ENCODE measurements around the gene DMTF1. TPM values are rescaled to one million over a fixed set of nuclear protein-coding genes. Genes with fewer than 3 reads are reported as not detected.

DMTF1 gene
- total and polyA plus RNA-seq, 2 of the 8 experiments (the other 6 are each of a cell fraction or from before 2014, with no cell fraction given), result 86.0 to 115 TPM

DNA sequence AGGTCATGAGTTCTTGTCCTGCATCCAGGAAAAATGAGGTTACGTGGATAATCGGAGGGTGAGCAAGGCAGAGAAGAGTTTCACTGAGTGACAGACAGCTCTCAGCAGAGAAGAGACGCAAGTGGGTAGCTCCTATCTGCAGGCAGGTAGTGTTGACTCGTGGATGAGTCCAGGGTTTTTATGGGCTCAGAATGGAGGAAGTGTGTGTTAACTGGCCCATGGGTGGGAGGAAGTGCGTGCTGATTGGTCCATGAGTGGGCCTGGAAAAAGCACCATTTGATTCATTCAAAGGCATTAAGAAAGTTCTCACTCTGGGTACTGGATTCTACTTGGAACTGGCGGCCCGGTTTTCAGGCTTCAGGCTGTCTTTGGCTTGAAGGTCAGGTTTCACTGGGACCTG, 4.8 kb upstream of the DMTF1 start:
- H3K79me1 ChIP-seq (ENCODE audit: low read depth, low read length), result no peaks in the 10 kb centered on the region
- CTCF ChIA-PET (ENCODE audit: partially characterized antibody), result interaction anchor here (0.9 to 8.0 kb wide), 24 partner anchors 10 to 261 kb away, joined by 3 to 86 read pairs (median 8); partner anchors contain the start of gene ELAPOR2
- H4K8ac ChIP-seq (ENCODE audit: extremely low read depth, insufficient read depth, low read length), result peak overlapping the region; percentile 39; the same call in 1 of the 2 replicates
- H3K9ac ChIP-seq (replicated peaks in 1 of 4; ENCODE audit: extremely low read depth in 1 of 4, low read depth in 3 of 4, low read length in 3 of 4), result no peak overlapping the region; a peak in 1 of 7 replicates
- no peak overlapping the region for H3K4me2 ChIP-seq (ENCODE audit: insufficient read depth in 1 of 2, low read depth in 2 of 2, low read length in 2 of 2)
- TF ChIP-seq FOSL1 (IDR thresholded peaks at IDR 0.05; ENCODE audit: insufficient read depth, low read depth, low read length) (no peak), TBP (IDR thresholded peaks at IDR 0.05; ENCODE audit: low read depth, low read length) (no peak), CTBP2 (IDR thresholded peaks at IDR 0.05; ENCODE audit: borderline replicate concordance, insufficient read depth, insufficient read length, low read length) (no peak), GTF2F1 (IDR thresholded peaks at IDR 0.05; ENCODE audit: borderline replicate concordance, low read depth, low read length) (no peak)
- no peak overlapping the region for H3K4me3 ChIP-seq (ENCODE audit: extremely low read depth in 1 of 4, insufficient read depth in 2 of 4, low read depth in 3 of 4, low read length in 4 of 4)
- FAIRE-seq (no peak), DNase-seq (ENCODE audit: low read depth in 1 of 2, low spot score in 2 of 2) (no peak)
- H3K18ac ChIP-seq (ENCODE audit: extremely low read depth, low read length), result no peak overlapping the region
- no peaks in the 10 kb centered on the region for H3K36me3 ChIP-seq (ENCODE audit: control insufficient read depth in 2 of 4, insufficient read depth in 4 of 4, low read length in 3 of 4)
- no peak overlapping the region; the same call in 1 of the 2 replicates for H2BK5ac ChIP-seq (ENCODE audit: low read depth, low read length)
- H2BK12ac ChIP-seq (ENCODE audit: low read depth, low read length), result no peak overlapping the region; the same call in 1 of the 2 replicates
- peaks cover 0 to 4% of the 10 kb centered on the region in 2 experiments; a peak in 1 of 4 replicates for H3K79me2 ChIP-seq (ENCODE audit: control insufficient read depth in 1 of 2, insufficient read depth in 2 of 2, low read length in 2 of 2)
- H2BK20ac ChIP-seq (ENCODE audit: low read length), result no peak overlapping the region; the same call in 1 of the 2 replicates
- H4K5ac ChIP-seq (ENCODE audit: insufficient read length, low read depth, low read length), result no peak overlapping the region
- H2BK15ac ChIP-seq (ENCODE audit: low read length), result peak overlapping the region; percentile 82; the same call in 1 of the 2 replicates
- no peaks in the 10 kb centered on the region for H3K27me3 ChIP-seq (replicated peaks in 1 of 4; ENCODE audit: control insufficient read depth in 3 of 4, extremely low read depth in 1 of 4, insufficient read depth in 3 of 4, low read length in 3 of 4)
- 90% methylated on average over 7 of the region's 7 CpGs; no CpG with 5 or more reads in 1 of the 2 experiments for WGBS, 2 experiments (ENCODE audit: extremely low coverage in 1 of 2, insufficient coverage in 1 of 2, insufficient read length in 1 of 2, insufficient replicate concordance in 2 of 2, low coverage in 1 of 2, low lambda C conversion rate in 2 of 2, missing lambda C conversion rate in 1 of 2)
- POLR2A ChIA-PET (ENCODE audit: partially characterized antibody), result interaction anchor here (0.6 kb wide), 1 partner anchor 14 kb away, joined by 3 read pairs; no protein-coding TSS in a partner anchor
- H2BK120ac ChIP-seq (replicated peaks; ENCODE audit: low read depth, low read length), result no peak overlapping the region
- peak overlapping the region; percentile 4 for H3K4ac ChIP-seq (replicated peaks; ENCODE audit: insufficient read length, low read depth, low read length)
- no peaks in the 10 kb centered on the region; a peak in 1 of 7 replicates for H3K4me1 ChIP-seq (replicated peaks in 1 of 4; ENCODE audit: control insufficient read depth in 3 of 4, insufficient read depth in 4 of 4, low read length in 3 of 4)
- no peak overlapping the region for H3K56ac ChIP-seq (replicated peaks; ENCODE audit: insufficient read length, low read depth, low read length)
- H3K23me2 ChIP-seq (ENCODE audit: low read depth, low read length), result peaks cover 2% of the 10 kb centered on the region; the same call in 1 of the 2 replicates
- no peaks in the 10 kb centered on the region for H3K9me3 ChIP-seq (ENCODE audit: insufficient read depth in 2 of 2, low read depth in 1 of 2, low read length in 1 of 2)
- H2AK5ac ChIP-seq (ENCODE audit: low read depth, low read length), result no peak overlapping the region
- no peak overlapping the region for H3K14ac ChIP-seq (ENCODE audit: insufficient read length)
- no peaks in the 10 kb centered on the region for H4K20me1 ChIP-seq (replicated peaks in 1 of 2; ENCODE audit: control insufficient read depth in 1 of 2, insufficient read depth in 2 of 2, low read length in 2 of 2)
- H3K23ac ChIP-seq (ENCODE audit: insufficient read length), result no peak overlapping the region
- H3K27ac ChIP-seq (ENCODE audit: low read depth, low read length), result no peak overlapping the region
- H4K91ac ChIP-seq (replicated peaks; ENCODE audit: insufficient read length, low read length), result no peak overlapping the region
- H2AFZ ChIP-seq (ENCODE audit: low read length), result peak overlapping the region; percentile 83; the same call in 1 of the 2 replicates
